OCI-LY1 (cell line): ENCODE results near the gene CCR5AS.

Experiments
- H2AFZ ChIP-seq: fragments of 200-600 bp; sonication (generic), shearing (Covaris generic); 2 replicates; pipeline ENCODE4 v1.6.0; 2014; ENCODE audit warnings: antibody characterized with exemption, mild to moderate bottlenecking, low read length
- H3F3A ChIP-seq: fragments of 200-600 bp; sonication (generic), shearing (Covaris generic); 2 replicates; pipeline ENCODE4 v1.6.0; 2014; ENCODE audit warnings: mild to moderate bottlenecking, antibody characterized with exemption, low read length, moderate library complexity; ENCODE audit not compliant: insufficient read depth
- H3K27ac ChIP-seq: fragments of 200-600 bp; sonication (generic); 2 replicates; pipeline ENCODE4 v1.5.1; 2014; ENCODE audit warnings: low read length, mixed run types, mild to moderate bottlenecking, low read depth; ENCODE audit not compliant: poor library complexity, severe bottlenecking
- H3K27me3 ChIP-seq: fragments of 200-600 bp; sonication (generic); 2 replicates; pipeline ENCODE4 v1.6.0; 2014; ENCODE audit warnings: antibody characterized with exemption, mild to moderate bottlenecking, low read length, moderate library complexity; ENCODE audit not compliant: insufficient read depth
- H3K36me3 ChIP-seq: fragments of 200-600 bp; sonication (generic); 2 replicates; pipeline ENCODE4 v1.6.1; 2014; ENCODE audit warnings: mild to moderate bottlenecking, antibody characterized with exemption, low read length, moderate library complexity, mixed read lengths; ENCODE audit not compliant: insufficient read depth
- H3K4me1 ChIP-seq: fragments of 200-600 bp; sonication (generic); 2 replicates; pipeline ENCODE4 v1.5.1; 2014; ENCODE audit warnings: mild to moderate bottlenecking, low read length, moderate library complexity; ENCODE audit not compliant: insufficient read depth, severe bottlenecking
- H3K4me2 ChIP-seq: fragments of 200-600 bp; sonication (generic), shearing (Covaris generic); 2 replicates; pipeline ENCODE4 v1.6.1; 2014; ENCODE audit warnings: low read length
- H3K4me3 ChIP-seq: fragments of 200-600 bp; sonication (generic); 2 replicates; pipeline ENCODE4 v1.5.1; 2014; ENCODE audit warnings: low read length, low read depth, mild to moderate bottlenecking, mixed read lengths; ENCODE audit not compliant: poor library complexity, severe bottlenecking
- H3K79me2 ChIP-seq: fragments of 200-600 bp; shearing (Covaris generic); 2 replicates; pipeline ENCODE4 v1.6.1; 2016; ENCODE audit warnings: mixed run types, low read length, mixed read lengths; ENCODE audit not compliant: insufficient read depth
- H3K9ac ChIP-seq: fragments of 200-600 bp; sonication (generic), shearing (Covaris generic); 2 replicates; pipeline ENCODE4 v1.6.1; 2014; ENCODE audit warnings: mild to moderate bottlenecking, low read length, mixed read lengths
- H3K9me2 ChIP-seq: fragments of 200-600 bp; sonication (generic), shearing (Covaris generic); 2 replicates; pipeline ENCODE4 v1.6.1; 2014; ENCODE audit warnings: low read depth, mild to moderate bottlenecking, low read length, mixed read lengths
- H3K9me3 ChIP-seq: fragments of 200-600 bp; shearing (Covaris generic); 2 replicates; pipeline ENCODE4 v1.6.1; 2014; ENCODE audit warnings: low read length, mixed read lengths
- H4K20me1 ChIP-seq: fragments of 200-600 bp; sonication (generic), shearing (Covaris generic); 2 replicates; pipeline ENCODE4 v1.6.0; 2016; ENCODE audit warnings: mild to moderate bottlenecking, low read length; ENCODE audit not compliant: insufficient read depth
- CTCF ChIP-seq: fragments of 200-600 bp; sonication (generic), shearing (Covaris generic); IDR thresholded peaks from 2 replicates; pipeline ENCODE4 v1.5.1; 2017; ENCODE audit warnings: mild to moderate bottlenecking, antibody characterized with exemption, low read length, moderate library complexity, mixed read lengths
- EZH2 ChIP-seq: fragments of 200-600 bp; sonication (generic), shearing (Covaris generic); IDR thresholded peaks from 2 replicates; pipeline ENCODE4 v1.8.0; 2017; ENCODE audit warnings: borderline replicate concordance, mixed run types, mild to moderate bottlenecking, antibody characterized with exemption, low read length, moderate library complexity, mixed read lengths

The CCR5AS gene

GRCh38 chr3:46386205-46386604 is 20.7 kb downstream of the CCR5AS start:
- H3K4me3 ChIP-seq: no peak overlapping the region
- no peak for TF ChIP-seq CTCF
- no peak for TF ChIP-seq EZH2
- no peaks in the 10 kb centered on the region; the same call in 1 of the 2 replicates for H3K27me3 ChIP-seq
- H3K9me2 ChIP-seq: no peaks in the 10 kb centered on the region
- no peak overlapping the region for H3K4me2 ChIP-seq
- H3F3A ChIP-seq: no peaks in the 10 kb centered on the region
- no peaks in the 10 kb centered on the region for H4K20me1 ChIP-seq
- H3K27ac ChIP-seq: no peak overlapping the region
- H3K79me2 ChIP-seq: no peaks in the 10 kb centered on the region
- no peak overlapping the region for H2AFZ ChIP-seq
- no peaks in the 10 kb centered on the region for H3K9me3 ChIP-seq
- no peak overlapping the region for H3K9ac ChIP-seq
- no peaks in the 10 kb centered on the region for H3K4me1 ChIP-seq
- H3K36me3 ChIP-seq: no peaks in the 10 kb centered on the region

- no peaks in the 10 kb centered on the region; the same call in 1 of the 2 replicates for H3K27me3 ChIP-seq
- H3K79me2 ChIP-seq: no peaks in the 10 kb centered on the region
- no peak overlapping the region for H3K4me2 ChIP-seq
- no peak overlapping the region for H2AFZ ChIP-seq
- H3F3A ChIP-seq: no peaks in the 10 kb centered on the region
- no peaks in the 10 kb centered on the region for H3K36me3 ChIP-seq
- TF ChIP-seq CTCF (no peak), EZH2 (no peak)
- H3K27ac ChIP-seq: no peak overlapping the region
- H3K9me2 ChIP-seq: no peaks in the 10 kb centered on the region
- H3K9ac ChIP-seq: no peak overlapping the region
- no peaks in the 10 kb centered on the region for H4K20me1 ChIP-seq
- no peak overlapping the region for H3K4me3 ChIP-seq
- no peaks in the 10 kb centered on the region for H3K4me1 ChIP-seq
- H3K9me3 ChIP-seq: no peaks in the 10 kb centered on the region
Observed at GRCh38 chr3:46383951-46384330, 22.9 kb downstream of the CCR5AS start.

GRCh38 chr3:46383211-46383950 is 23.5 kb downstream of the CCR5AS start:
- Histone ChIP-seq H3K27me3 (no peaks in the 10 kb centered on the region; the same call in 1 of the 2 replicates), H3K4me3 (no peak overlapping the region), H3K4me1 (no peaks in the 10 kb centered on the region), H3F3A (no peaks in the 10 kb centered on the region), H3K9ac (no peak overlapping the region), H3K4me2 (no peak overlapping the region), H3K36me3 (no peaks in the 10 kb centered on the region), H3K79me2 (no peaks in the 10 kb centered on the region), H3K9me3 (no peaks in the 10 kb centered on the region), H4K20me1 (no peaks in the 10 kb centered on the region), H3K9me2 (no peaks in the 10 kb centered on the region), H2AFZ (no peak overlapping the region), H3K27ac (no peak overlapping the region)
- no peak for TF ChIP-seq EZH2
- TF ChIP-seq CTCF: no peak
